ENCODE measurements around the gene PACRGL. TPM values are rescaled to one million over a fixed set of nuclear protein-coding genes. Genes with fewer than 3 reads are reported as not detected.

Gene PACRGL
- total and polyA plus RNA-seq, 10 donors = 5.7 to 35.4 (median 19.1) TPM

DNA sequence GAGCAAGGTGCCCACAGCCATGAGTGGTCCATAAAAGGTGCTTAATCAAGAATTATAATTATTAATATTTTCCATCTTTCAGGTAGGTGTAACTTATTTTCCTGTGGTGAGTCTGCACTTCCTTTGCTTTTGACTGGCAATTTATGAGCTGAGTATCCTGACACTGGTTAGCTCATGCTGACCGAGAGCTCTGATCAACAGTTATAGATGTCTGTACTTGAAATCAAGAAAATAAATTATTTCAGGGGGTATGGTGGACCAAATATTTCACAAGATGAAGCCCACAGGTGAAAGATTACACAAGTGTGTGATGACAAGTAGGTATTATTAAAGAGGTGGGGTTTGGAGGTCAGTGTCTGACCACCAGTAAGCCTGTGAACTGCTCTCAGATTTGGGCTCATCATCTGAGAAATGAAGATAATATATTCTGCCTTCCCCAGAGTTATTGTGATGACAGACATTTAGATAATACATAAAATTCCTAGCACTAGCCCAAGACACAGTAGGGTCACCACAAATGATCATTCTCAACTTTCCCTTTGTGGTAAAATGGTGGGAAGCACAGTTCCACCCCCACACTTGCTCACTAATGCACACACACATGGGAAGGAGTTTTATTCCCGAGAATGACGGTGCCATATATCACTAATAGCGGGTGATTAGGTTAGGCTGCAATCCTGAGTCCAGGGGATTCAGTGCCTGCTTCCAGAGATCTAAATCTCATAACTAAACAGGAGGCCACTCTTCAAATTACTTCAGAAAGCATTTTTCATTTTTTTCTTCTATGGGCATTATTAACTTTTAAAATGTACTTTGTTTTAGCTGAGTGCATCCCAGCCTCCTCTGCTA is 34.0 kb upstream of the PACRGL start:
- WGBS, 5 donors = 69 to 83% (median 77%) methylated on average over 4 of the region's 4 CpGs
- TF ChIP-seq, protein P1, sequence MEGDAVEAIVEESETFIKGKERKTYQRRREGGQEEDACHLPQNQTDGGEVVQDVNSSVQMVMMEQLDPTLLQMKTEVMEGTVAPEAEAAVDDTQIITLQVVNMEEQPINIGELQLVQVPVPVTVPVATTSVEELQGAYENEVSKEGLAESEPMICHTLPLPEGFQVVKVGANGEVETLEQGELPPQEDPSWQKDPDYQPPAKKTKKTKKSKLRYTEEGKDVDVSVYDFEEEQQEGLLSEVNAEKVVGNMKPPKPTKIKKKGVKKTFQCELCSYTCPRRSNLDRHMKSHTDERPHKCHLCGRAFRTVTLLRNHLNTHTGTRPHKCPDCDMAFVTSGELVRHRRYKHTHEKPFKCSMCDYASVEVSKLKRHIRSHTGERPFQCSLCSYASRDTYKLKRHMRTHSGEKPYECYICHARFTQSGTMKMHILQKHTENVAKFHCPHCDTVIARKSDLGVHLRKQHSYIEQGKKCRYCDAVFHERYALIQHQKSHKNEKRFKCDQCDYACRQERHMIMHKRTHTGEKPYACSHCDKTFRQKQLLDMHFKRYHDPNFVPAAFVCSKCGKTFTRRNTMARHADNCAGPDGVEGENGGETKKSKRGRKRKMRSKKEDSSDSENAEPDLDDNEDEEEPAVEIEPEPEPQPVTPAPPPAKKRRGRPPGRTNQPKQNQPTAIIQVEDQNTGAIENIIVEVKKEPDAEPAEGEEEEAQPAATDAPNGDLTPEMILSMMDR (IDR thresholded peaks at IDR 0.05 in 8 of 11, conservative IDR thresholded peaks at IDR 0.05 in 3 of 11) = no peak
- TF ChIP-seq POLR2A (IDR thresholded peaks at IDR 0.05) (no peak), POLR2AphosphoS5 (IDR thresholded peaks at IDR 0.05) (no peak)
- Histone ChIP-seq H3K36me3 (no peaks in the 10 kb centered on the region), H3K9me3 (no peaks in the 10 kb centered on the region), H3K27ac (no peak overlapping the region), H3K27me3 (replicated peaks in 1 of 7) (no peaks in the 10 kb centered on the region), H3K4me3 (no peak overlapping the region), H3K4me1 (no peaks in the 10 kb centered on the region)
- DNase-seq = no peak
- intact Hi-C loops (cut with DNase I; ENCODE audit: low total_unique reads) = no loop called here

GRCh38 chr4:20672262-20672661 is 28.0 kb upstream of the PACRGL start:
- Histone ChIP-seq H3K9me3 (no peaks in the 10 kb centered on the region), H3K4me3 (no peak overlapping the region), H3K27ac (no peak overlapping the region), H3K4me1 (no peaks in the 10 kb centered on the region), H3K36me3 (no peaks in the 10 kb centered on the region), H3K27me3 (replicated peaks in 1 of 7) (peaks cover 0 to 13% (median 0%) of the 10 kb centered on the region in 7 donors)
- TF ChIP-seq POLR2AphosphoS5 (IDR thresholded peaks at IDR 0.05) (no peak), POLR2A (IDR thresholded peaks at IDR 0.05) (no peak)
- TF ChIP-seq, protein P1 (IDR thresholded peaks at IDR 0.05 in 8 of 11, conservative IDR thresholded peaks at IDR 0.05 in 3 of 11) = no peak
- 62 to 86% (median 78%) methylated on average over 1 of the region's 1 CpG for WGBS, 5 donors
- intact Hi-C loops (cut with DNase I; ENCODE audit: low total_unique reads) = no loop called here
- no peak for DNase-seq

- H3K4me3 ChIP-seq = no peak overlapping the region
- H3K4me1 ChIP-seq = no peaks in the 10 kb centered on the region
- TF ChIP-seq POLR2AphosphoS5 (IDR thresholded peaks at IDR 0.05) = no peak
- no peak for TF ChIP-seq POLR2A (IDR thresholded peaks at IDR 0.05)
- TF ChIP-seq, protein P1 (IDR thresholded peaks at IDR 0.05 in 8 of 11, conservative IDR thresholded peaks at IDR 0.05 in 3 of 11) = no peak
- H3K27ac ChIP-seq = no peak overlapping the region
- H3K36me3 ChIP-seq = no peaks in the 10 kb centered on the region
- intact Hi-C loops (cut with DNase I; ENCODE audit: low total_unique reads) = no loop called here
- no peaks in the 10 kb centered on the region for H3K9me3 ChIP-seq
- DNase-seq = no peak
- H3K27me3 ChIP-seq (replicated peaks in 1 of 7) = peaks cover 0 to 16% (median 0%) of the 10 kb centered on the region in 7 donors
Measured at GRCh38 chr4:20675786-20676185, 24.5 kb upstream of the PACRGL start.

DNA sequence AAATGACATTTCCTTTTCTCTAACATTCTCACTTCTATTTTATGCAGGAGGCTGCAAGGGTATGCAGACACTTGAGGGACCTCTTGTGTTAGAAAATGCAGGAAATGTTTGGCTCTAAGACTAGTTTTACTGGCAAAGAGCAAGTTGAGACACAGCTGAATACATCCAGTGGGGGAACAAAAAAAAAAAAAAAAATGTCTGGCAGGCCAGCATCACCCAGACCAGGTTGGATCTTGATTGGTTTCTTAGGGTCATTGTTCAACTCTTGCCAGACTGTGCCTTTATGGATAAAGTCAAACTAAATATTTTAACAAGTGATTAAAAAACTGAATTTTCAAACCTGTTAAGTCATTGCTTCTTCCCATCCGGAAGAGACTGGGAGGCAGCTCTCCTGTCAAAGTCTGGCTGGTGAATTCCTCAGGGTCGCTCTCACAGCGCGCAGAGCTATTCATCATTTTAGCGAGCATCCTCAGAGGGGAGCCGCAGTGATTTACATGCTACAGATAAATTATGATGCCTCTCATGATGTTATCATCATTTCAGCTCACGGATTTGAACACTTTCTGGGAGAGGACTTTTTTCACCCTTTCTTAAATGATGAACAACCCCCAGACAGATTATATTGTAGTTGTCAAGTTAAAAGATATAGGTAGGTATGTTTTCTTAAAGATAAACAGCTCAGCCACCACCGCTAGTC is 23.6 kb upstream of the PACRGL start:
- Histone ChIP-seq H3K27me3 (replicated peaks in 1 of 7) (peaks cover 0 to 16% (median 0%) of the 10 kb centered on the region in 7 donors), H3K4me1 (no peaks in the 10 kb centered on the region), H3K9me3 (no peaks in the 10 kb centered on the region), H3K27ac (no peak overlapping the region), H3K4me3 (no peak overlapping the region), H3K36me3 (no peaks in the 10 kb centered on the region)
- DNase-seq = no peak
- intact Hi-C loops (cut with DNase I; ENCODE audit: low total_unique reads) = no loop called here
- TF ChIP-seq POLR2AphosphoS5 (IDR thresholded peaks at IDR 0.05) = no peak
- no peak for TF ChIP-seq POLR2A (IDR thresholded peaks at IDR 0.05)
- TF ChIP-seq, protein P1 (IDR thresholded peaks at IDR 0.05 in 8 of 11, conservative IDR thresholded peaks at IDR 0.05 in 3 of 11) = no peak
- WGBS, 5 donors = 49 to 81% (median 68%) methylated on average over 8 of the region's 8 CpGs

Measured in spleen (tissue), 11 donors.